Measurements from ENCODE around the gene SCTR.
"Not testable (repeated sequence)": the region's sequence is repeated elsewhere in the genome, so short reads cannot be mapped to it uniquely, and the experiment has no call there.

Gene SCTR

DNA sequence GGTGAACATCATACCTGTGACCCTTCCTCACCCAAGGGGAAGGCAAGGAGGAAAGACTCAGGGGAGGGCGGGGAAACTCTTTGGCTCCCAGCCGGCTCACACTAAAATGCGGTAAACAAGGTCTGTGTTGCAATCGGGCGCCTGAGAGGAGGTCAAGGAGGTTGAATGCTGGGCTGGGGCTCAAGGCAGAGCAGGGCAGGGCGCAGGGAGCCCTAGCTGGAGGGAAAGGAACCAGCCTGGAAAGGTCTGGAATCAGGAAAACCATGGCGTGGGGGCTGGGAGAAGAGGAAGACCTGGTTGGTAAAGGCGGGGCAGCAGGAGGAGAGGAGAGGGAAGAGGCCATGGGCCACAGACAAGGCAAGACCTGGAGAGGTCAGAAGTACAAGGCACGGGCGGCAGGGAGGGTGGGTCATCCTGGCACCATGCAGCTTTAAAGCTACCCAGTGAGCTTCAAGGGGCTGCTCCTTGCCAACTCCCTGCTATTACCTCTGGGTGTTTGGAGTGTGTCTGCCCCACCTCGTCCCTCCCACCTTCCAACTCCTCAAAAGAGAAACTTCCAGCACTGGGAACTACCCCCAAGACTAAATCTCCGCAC, 97.4 kb downstream of the SCTR start:
- DNase-seq: no peak

DNA sequence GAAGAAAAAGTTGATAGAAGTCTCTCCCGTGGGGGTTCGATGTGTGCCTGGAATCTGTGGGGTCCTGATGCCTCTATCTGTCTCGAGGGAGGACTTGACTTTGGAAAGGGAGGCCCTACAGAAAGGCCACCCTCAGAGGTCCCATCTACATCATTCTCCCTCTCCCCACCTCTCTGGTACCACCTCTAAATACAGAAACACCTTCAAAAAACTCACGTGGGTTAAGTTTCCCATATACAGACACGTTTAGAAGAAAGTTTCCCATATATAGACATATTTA, 97.9 kb downstream of the SCTR start:
- DNase-seq: no peak

- DNase-seq: no peak
Measured at GRCh38 chr2:119425620-119426395, 98.5 kb downstream of the SCTR start.

DNA sequence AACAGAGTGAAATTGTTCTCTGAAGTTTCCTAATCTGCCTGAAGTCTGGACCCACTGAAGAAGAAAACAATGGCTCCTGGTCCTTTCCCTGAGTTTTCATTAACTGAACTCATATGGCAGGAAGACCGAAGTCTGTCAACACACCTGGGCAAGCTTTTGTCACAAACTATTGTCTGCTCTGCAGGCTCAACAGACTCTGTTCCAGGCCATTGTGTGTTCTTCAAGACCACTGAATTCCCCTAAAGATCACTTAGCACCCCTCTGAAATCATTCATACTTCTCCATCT, 99.2 kb downstream of the SCTR start:
- no peak for DNase-seq

DNA sequence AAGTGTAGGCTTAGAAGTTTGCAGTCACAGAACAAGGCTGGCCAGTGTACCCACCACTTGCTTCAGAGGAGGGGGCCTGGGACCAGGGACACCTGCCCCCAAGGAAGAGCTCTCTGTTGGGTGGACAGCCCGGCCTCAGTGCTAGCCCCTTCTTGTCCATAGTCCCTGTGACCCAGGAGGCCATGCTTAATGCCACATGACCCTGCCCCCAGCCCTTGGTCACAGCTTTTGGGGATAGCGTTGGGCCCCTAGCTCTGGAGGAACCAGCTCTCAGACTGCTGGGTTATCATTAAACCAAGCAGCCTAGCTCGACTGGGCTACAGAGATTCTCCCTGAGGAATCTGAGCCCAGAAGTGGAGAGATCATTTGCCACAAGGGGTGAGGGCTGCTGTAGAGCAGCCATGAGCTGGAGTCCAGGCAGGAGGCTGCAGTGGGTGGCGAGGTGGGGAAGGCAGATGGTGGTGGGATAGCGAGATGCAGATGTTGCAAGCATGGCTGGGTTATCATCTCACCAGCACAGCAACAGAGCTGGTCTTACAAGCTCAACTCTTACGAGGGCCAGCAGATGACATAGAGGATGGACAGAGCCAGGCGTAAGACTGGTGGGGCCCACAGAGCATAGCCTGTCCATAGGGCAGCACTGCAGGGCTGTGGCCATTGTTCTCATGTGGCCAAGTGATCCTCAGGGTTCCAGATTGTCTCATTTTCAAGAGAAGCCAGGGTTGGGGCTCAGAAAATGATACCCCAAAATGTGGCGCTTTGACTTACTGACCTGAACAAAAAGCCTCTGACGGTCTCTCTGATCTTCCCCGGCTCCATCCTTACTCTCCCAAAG, 99.8 kb downstream of the SCTR start:
- no peak for DNase-seq

DNA sequence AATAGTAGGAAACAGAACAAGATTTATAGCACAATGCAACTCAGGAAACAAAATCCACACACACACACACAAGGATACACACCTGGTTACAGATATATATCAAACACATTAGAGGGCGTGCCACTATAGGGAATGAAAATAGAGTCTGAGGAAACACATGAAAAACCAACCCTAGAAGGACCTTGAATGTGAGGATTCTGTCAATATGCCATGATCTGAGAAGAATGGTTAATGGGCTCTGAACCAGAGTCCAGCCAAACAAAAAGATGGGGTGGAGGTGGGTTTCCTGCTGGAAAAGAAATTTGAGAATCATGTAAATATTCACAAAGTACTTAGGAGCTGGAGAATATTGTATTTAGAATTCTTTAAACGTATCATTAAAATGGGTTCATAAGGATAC, 100.5 kb downstream of the SCTR start:
- no peak for DNase-seq

- DNase-seq: no peak
Measured at GRCh38 chr2:119423108-119423444, 101.2 kb downstream of the SCTR start.

DNA sequence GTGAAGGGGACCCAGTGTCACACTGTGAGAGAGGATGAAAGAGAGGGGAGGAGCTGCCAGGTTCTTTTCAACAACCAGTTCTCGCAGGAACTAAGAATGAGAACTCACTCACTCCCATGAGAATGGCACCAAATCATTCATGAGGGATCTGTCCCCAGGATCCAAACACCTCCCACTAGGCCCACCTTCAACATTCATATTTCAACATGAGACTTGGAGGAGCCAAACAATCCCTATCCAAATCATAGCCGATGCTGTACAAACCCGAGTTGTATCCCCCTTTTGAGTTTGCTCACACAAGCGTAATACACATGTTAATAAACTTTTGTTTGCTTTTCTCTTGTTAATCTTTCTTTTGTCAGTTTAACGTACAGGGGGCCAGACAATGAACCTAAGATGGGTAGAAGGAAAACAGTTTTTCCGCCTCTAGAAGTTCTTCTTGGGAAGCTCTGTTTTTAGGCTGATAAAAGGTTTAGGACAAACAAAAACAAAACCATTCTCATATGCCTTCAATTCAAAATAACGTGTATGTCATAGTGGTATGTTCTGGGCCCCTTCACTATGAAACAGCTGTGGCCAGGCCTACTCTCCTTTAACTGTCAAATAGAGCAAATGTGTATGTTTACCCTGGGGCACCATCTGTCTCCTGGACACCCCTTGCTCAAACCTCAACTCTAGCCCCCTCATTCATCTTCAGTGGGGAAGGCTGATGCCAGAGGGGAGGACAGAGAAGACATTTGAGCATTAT, 101.7 kb downstream of the SCTR start:
- no peak for DNase-seq

DNA sequence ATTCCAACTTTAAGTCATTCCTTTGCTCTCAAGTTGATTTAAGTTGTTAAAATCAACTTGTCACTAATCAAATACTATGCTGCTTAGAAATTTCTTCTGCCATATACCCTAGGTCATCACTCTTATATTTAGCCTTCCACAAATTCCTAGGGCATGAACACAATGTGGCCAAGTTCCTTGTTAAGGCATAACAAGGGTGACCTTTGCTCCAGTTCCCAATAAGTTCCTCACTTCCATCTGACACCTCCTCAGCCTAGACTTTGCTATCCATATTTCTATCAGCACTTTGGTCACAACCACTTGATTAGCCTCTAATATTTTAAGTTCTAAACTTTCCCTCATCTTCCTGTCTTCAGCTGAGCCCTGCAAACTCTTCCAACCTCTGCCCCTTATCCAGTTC, 102.5 kb downstream of the SCTR start:
- DNase-seq: no peak

GRCh38 chr2:119421304-119421703, 103.0 kb downstream of the SCTR start:
- DNase-seq: no peak

- DNase-seq: no peak
Measured at GRCh38 chr2:119419803-119420508, 104.3 kb downstream of the SCTR start.

GRCh38 chr2:119419065-119419464, 105.2 kb downstream of the SCTR start:
- DNase-seq: no peak

- DNase-seq: no peak
Measured at GRCh38 chr2:119417908-119418307, 106.4 kb downstream of the SCTR start.

GRCh38 chr2:119416299-119416923, 107.9 kb downstream of the SCTR start:
- no peak for DNase-seq

DNA sequence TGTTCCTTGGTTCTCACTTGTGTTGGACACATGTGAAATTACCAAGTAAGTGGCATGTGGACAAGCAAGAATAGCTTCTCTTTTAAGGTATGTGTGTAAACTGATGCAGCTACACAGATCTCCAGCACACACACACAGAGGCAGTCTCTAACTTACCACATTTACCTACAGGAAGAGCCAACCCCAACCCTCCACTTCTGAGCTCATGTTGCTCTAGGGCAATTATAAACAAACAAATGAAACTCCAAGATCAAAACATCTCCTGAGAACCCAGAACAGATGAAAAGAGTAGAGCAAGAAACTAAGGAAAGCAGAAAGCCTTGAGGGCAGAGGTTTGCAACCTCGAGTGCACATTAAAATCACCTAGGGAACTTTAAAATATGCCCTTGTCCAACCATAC, 108.7 kb downstream of the SCTR start:
- no peak for DNase-seq

DNA sequence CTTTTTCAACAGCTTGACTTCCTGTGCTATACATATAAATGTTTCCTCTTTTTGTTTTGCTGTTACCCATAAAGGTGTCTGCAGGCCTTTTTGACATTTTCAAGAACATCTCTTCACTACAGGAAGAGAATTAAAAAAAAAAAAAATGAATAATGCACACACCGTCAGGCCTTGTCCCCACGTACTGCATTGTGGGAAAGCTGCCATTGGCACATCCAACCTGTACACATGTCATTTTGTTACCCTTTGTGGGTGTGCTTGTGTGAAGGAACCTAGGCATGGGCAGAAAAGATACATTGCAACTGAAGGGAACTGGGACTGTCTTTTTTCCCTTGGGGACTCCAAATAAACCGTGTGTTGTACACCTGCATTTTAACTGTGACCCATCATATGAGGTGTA, 109.4 kb downstream of the SCTR start:
- DNase-seq: no peak

DNA sequence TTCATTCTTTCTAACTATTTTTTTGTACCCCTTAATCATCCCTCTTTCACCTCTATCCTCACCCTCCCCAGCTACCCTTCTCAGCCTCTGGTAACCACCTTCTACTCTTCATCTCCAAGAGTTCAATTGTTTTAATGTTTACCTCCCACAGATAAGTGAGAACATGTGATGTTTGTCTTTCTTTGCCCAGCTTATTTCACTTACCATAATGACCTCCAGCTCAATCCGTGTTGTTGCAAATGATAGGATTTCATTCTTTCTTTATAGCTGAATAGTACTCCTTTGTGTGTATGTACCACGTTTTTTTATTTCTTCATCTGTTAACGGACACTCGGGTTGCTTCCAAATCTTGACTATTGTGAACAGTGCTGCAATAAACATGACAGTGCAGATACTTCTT, 114.8 kb downstream of the SCTR start:
- peak; percentile 61 for DNase-seq

GRCh38 chr2:119408221-119408619, 116.1 kb downstream of the SCTR start:
- peak; percentile 44 for DNase-seq

- peak; percentile 68 for DNase-seq
Measured at GRCh38 chr2:119407430-119408220, 116.7 kb downstream of the SCTR start.

DNA sequence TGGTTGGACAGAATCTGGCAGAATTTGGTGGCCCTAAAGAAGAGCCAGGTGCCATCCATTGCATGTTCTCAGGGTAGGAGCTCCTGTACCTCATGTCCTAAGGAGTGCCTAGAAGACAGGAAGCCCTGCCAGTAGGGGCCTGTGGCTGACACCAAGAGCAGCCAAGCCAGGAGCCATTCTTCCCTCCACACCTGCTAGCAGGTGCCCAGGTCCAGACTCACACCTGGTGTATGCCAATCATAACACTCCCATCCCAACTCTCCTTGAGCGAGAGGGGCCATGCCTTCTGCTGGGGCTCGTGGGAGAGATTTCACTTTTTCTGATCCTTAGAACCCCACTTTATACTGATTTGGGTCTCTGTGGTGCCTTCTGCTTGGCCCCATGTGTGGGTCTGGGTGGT, 119.1 kb downstream of the SCTR start:
- DNase-seq: no peak

GRCh38 chr2:119403618-119404017, 120.7 kb downstream of the SCTR start:
- not testable (repeated sequence) for DNase-seq
